Thymus (tissue), 11 donors: Measurements from ENCODE around the gene OR5A2. TPM values are rescaled to one million over a fixed set of nuclear protein-coding genes. Genes with fewer than 3 reads are reported as not detected.
"Not testable (repeated sequence)": the region's sequence is repeated elsewhere in the genome, so short reads cannot be mapped to it uniquely, and the experiment has no call there.

Source experiments
- DNase-seq, 9 donors: peaks; one replicate each; pipeline ENCODE4 v3.0.0-alpha.2; 2013; ENCODE audit warnings: low spot score in 9 of 9, low read depth in 6 of 9, missing footprints in 1 of 9
- H3K27ac ChIP-seq, 2 donors: one replicate each; pipeline ENCODE4 v1.5.1; 2013; ENCODE audit warnings: control low read depth in 1 of 2, low read depth in 1 of 2, low read length in 1 of 2, mild to moderate bottlenecking in 1 of 2, moderate library complexity in 1 of 2
- H3K27me3 ChIP-seq, 2 donors: one replicate each; pipeline ENCODE4 v1.5.1; 2013; ENCODE audit warnings: low read length in 1 of 2; ENCODE audit not compliant: control insufficient read depth in 2 of 2, insufficient read depth in 1 of 2
- H3K36me3 ChIP-seq, 2 donors: one replicate each; pipeline ENCODE4 v1.5.1; 2013; ENCODE audit warnings: low read length in 1 of 2, mild to moderate bottlenecking in 1 of 2, moderate library complexity in 1 of 2; ENCODE audit not compliant: control insufficient read depth in 2 of 2, insufficient read depth in 2 of 2
- H3K4me1 ChIP-seq, 2 donors: one replicate each; pipeline ENCODE4 v1.5.1; 2013; ENCODE audit warnings: low read length in 2 of 2; ENCODE audit not compliant: control insufficient read depth in 2 of 2, insufficient read depth in 2 of 2
- H3K4me3 ChIP-seq, 2 donors: one replicate each; pipeline ENCODE4 v1.5.1; 2013; ENCODE audit warnings: low read length in 2 of 2, control low read depth in 1 of 2, mild to moderate bottlenecking in 1 of 2
- H3K9me3 ChIP-seq, 2 donors: one replicate each; pipeline ENCODE4 v1.5.1; 2013; ENCODE audit warnings: low read length in 1 of 2, mild to moderate bottlenecking in 1 of 2; ENCODE audit not compliant: control insufficient read depth in 2 of 2, insufficient read depth in 1 of 2
- WGBS: extraction: QIAGEN DNeasy Blood & Tissue Kit; methylation state at CpG from one replicate; pipeline ENCODE4 v1.1.7; 2013; 5-methylcytosine and 5-hydroxymethylcytosine counted together
- polyA plus RNA-seq: library from polyadenylated mRNA; stranded (reverse); fragments of 200-250 nt; gene quantifications from one replicate; pipeline ENCODE4 v1.2.3, GENCODE V29; 2013
- total RNA-seq: library from RNA; stranded (reverse); fragments of 120-200 nt; gene quantifications from one replicate; pipeline ENCODE4 v1.2.4, GENCODE V29; 2013
- donor health status: healthy.

Gene OR5A2
- total and polyA plus RNA-seq, 2 donors, result 0.02 TPM; not detected in 1

- Histone ChIP-seq H3K36me3 (no peaks in the 10 kb centered on the region), H3K9me3 (no peaks in the 10 kb centered on the region), H3K4me1 (no peaks in the 10 kb centered on the region), H3K27me3 (no peaks in the 10 kb centered on the region), H3K4me3 (no peak overlapping the region), H3K27ac (no peak overlapping the region)
- DNase-seq, result no peak
Measured at GRCh38 chr11:59403546-59403945, 22.7 kb downstream of the OR5A2 start.

- DNase-seq, result no peak
- Histone ChIP-seq H3K9me3 (no peaks in the 10 kb centered on the region), H3K36me3 (no peaks in the 10 kb centered on the region), H3K4me3 (no peak overlapping the region), H3K4me1 (no peaks in the 10 kb centered on the region), H3K27me3 (no peaks in the 10 kb centered on the region), H3K27ac (no peak overlapping the region)
- WGBS, result 91% methylated on average over 2 of the region's 2 CpGs
Measured at GRCh38 chr11:59401262-59401552, 25.0 kb downstream of the OR5A2 start.

- no peaks in the 10 kb centered on the region for H3K27me3 ChIP-seq
- DNase-seq, result no peak
- 94% methylated on average over 3 of the region's 3 CpGs for WGBS
- H3K9me3 ChIP-seq, result no peaks in the 10 kb centered on the region
- no peaks in the 10 kb centered on the region for H3K4me1 ChIP-seq
- no peak overlapping the region for H3K27ac ChIP-seq
- no peaks in the 10 kb centered on the region for H3K36me3 ChIP-seq
- no peak overlapping the region for H3K4me3 ChIP-seq
Measured at GRCh38 chr11:59400461-59401261, 25.6 kb downstream of the OR5A2 start.

GRCh38 chr11:59394186-59394585 lies 32.0 kb downstream of the OR5A2 start:
- Histone ChIP-seq H3K27ac (no peak overlapping the region), H3K27me3 (no peaks in the 10 kb centered on the region), H3K9me3 (no peaks in the 10 kb centered on the region), H3K4me1 (no peaks in the 10 kb centered on the region), H3K4me3 (no peak overlapping the region), H3K36me3 (no peaks in the 10 kb centered on the region)
- no peak for DNase-seq

GRCh38 chr11:59380263-59381059 lies 45.8 kb downstream of the OR5A2 start:
- no peak overlapping the region for H3K27ac ChIP-seq
- no peaks in the 10 kb centered on the region for H3K36me3 ChIP-seq
- DNase-seq, result no peak
- H3K27me3 ChIP-seq, result no peaks in the 10 kb centered on the region
- H3K4me1 ChIP-seq, result no peaks in the 10 kb centered on the region
- 78% methylated on average over 2 of the region's 2 CpGs for WGBS
- no peak overlapping the region for H3K4me3 ChIP-seq
- H3K9me3 ChIP-seq, result no peaks in the 10 kb centered on the region

- not testable (repeated sequence) for H3K27ac ChIP-seq, H3K4me3 ChIP-seq, H3K27me3 ChIP-seq, H3K36me3 ChIP-seq, H3K4me1 ChIP-seq, H3K9me3 ChIP-seq, DNase-seq
- WGBS, result 75% methylated on average over 3 of the region's 3 CpGs
Measured at GRCh38 chr11:59372324-59372723, 53.9 kb downstream of the OR5A2 start.

- 33% methylated on average over 8 of the region's 8 CpGs for WGBS
- Histone ChIP-seq H3K36me3 (no peaks in the 10 kb centered on the region), H3K27ac (no peak overlapping the region), H3K4me1 (peaks cover 0 to 6% of the 10 kb centered on the region in 2 donors), H3K9me3 (no peaks in the 10 kb centered on the region), H3K4me3 (no peak overlapping the region), H3K27me3 (no peaks in the 10 kb centered on the region)
- peak in 4 of 9 donors; percentile 3 to 31 (median 4) for DNase-seq
Measured at GRCh38 chr11:59368238-59369022, 57.8 kb downstream of the OR5A2 start.
